H1 (cell line): ENCODE measurements around the gene GAB3. TPM values are rescaled to one million over a fixed set of nuclear protein-coding genes. Genes with fewer than 3 reads are reported as not detected.

ENCODE experiments used
- CTCF ChIA-PET: fragments of 300-600 bp; sonication (Branson Sonifier 250); formaldehyde crosslinking; loops from one replicate; lab custom pipeline; 2021; ENCODE audit not compliant: partially characterized antibody; lab: Charles Lee
- POLR2A ChIA-PET: fragments of 300-600 bp; sonication (Branson Sonifier 250); formaldehyde crosslinking; loops from one replicate; lab custom pipeline; 2021; ENCODE audit warnings: inconsistent platforms; ENCODE audit not compliant: partially characterized antibody; lab: Charles Lee
- DNase-seq, 2 experiments: peaks; one replicate each; pipeline versions ENCODE4 v3.0.0 to v3.0.0-alpha.2; 2010 to 2022; ENCODE audit warnings: low spot score in 2 of 2, low read depth in 1 of 2, mixed read lengths in 1 of 2
- FAIRE-seq: peaks from 2 replicates; lab custom pipeline; 2011; peaks lifted over from hg19 to GRCh38; lab: Jason Lieb, UNC
- H2AFZ ChIP-seq: 2 replicates; pipeline ENCODE4 v1.8.1; 2012; ENCODE audit warnings: low read length, inconsistent platforms
- H2AK5ac ChIP-seq: 2 replicates; pipeline ENCODE4 v1.6.1; 2013; ENCODE audit warnings: low read depth, low read length
- H2BK120ac ChIP-seq: replicated peaks from 2 replicates; pipeline ENCODE3; 2013; ENCODE audit warnings: low read depth, low read length, inconsistent platforms
- H2BK12ac ChIP-seq: 2 replicates; pipeline ENCODE4 v1.6.1; 2013; ENCODE audit warnings: low read depth, low read length
- H2BK15ac ChIP-seq: 2 replicates; pipeline ENCODE4 v1.6.1; 2013; ENCODE audit warnings: low read length
- H2BK20ac ChIP-seq: 2 replicates; pipeline ENCODE4 v1.6.1; 2013; ENCODE audit warnings: low read length
- H2BK5ac ChIP-seq: 2 replicates; pipeline ENCODE4 v1.6.1; 2013; ENCODE audit warnings: low read depth, low read length
- H3K14ac ChIP-seq: 2 replicates; pipeline ENCODE4 v1.6.1; 2013; ENCODE audit warnings: inconsistent platforms; ENCODE audit not compliant: insufficient read length
- H3K18ac ChIP-seq: 2 replicates; pipeline ENCODE4 v1.6.1; 2013; ENCODE audit warnings: low read length; ENCODE audit errors: extremely low read depth
- H3K23ac ChIP-seq: 2 replicates; pipeline ENCODE4 v1.6.1; 2013; ENCODE audit warnings: inconsistent platforms; ENCODE audit not compliant: insufficient read length
- H3K23me2 ChIP-seq: 2 replicates; pipeline ENCODE4 v1.6.1; 2013; ENCODE audit warnings: low read depth, low read length
- H3K27ac ChIP-seq: 2 replicates; pipeline ENCODE4 v1.6.1; 2011; ENCODE audit warnings: low read depth, low read length, inconsistent platforms
- H3K27me3 ChIP-seq, 4 experiments: replicated peaks in 1 of 4; 1 replicate in 1 of 4; 2 replicates in 3 of 4; pipeline versions ENCODE4 v1.6.1 to v1.8.1; 2011 to 2013; ENCODE audit warnings: low read length in 3 of 4, mild to moderate bottlenecking in 3 of 4, inconsistent platforms in 2 of 4, mixed read lengths in 2 of 4, moderate library complexity in 1 of 4; ENCODE audit not compliant: control insufficient read depth in 3 of 4, insufficient read depth in 3 of 4; ENCODE audit errors: extremely low read depth in 1 of 4
- H3K36me3 ChIP-seq, 4 experiments: 2 replicates each; pipeline versions ENCODE4 v1.6.1 to v1.8.1; 2011 to 2013; ENCODE audit warnings: mild to moderate bottlenecking in 4 of 4, low read length in 3 of 4, moderate library complexity in 2 of 4, control low read depth in 1 of 4, inconsistent platforms in 1 of 4; ENCODE audit not compliant: insufficient read depth in 4 of 4, control insufficient read depth in 2 of 4
- H3K4ac ChIP-seq: replicated peaks from 2 replicates; pipeline ENCODE3; 2013; ENCODE audit warnings: low read length, low read depth, mixed read lengths, inconsistent platforms; ENCODE audit not compliant: insufficient read length
- H3K4me1 ChIP-seq, 4 experiments: replicated peaks in 1 of 4; 1 replicate in 1 of 4; 2 replicates in 3 of 4; pipeline versions ENCODE4 v1.6.1 to v1.8.1; 2011 to 2013; ENCODE audit warnings: low read length in 3 of 4, inconsistent platforms in 2 of 4, mixed read lengths in 1 of 4; ENCODE audit not compliant: insufficient read depth in 4 of 4, control insufficient read depth in 3 of 4
- H3K4me2 ChIP-seq, 2 experiments: 2 replicates each; pipeline versions ENCODE4 v1.6.1 to v1.8.1; 2011 to 2013; ENCODE audit warnings: low read depth in 2 of 2, low read length in 2 of 2, control low read depth in 1 of 2, inconsistent platforms in 1 of 2, mild to moderate bottlenecking in 1 of 2; ENCODE audit not compliant: insufficient read depth in 1 of 2
- H3K4me3 ChIP-seq, 4 experiments: fragments of 200-600, 300-600 bp in 1 of 4; sonication (generic), shearing (Covaris generic), sonication (Bioruptor Twin) in 1 of 4; 2 replicates each; pipeline versions ENCODE4 v1.5.1 to v1.8.1; 2011 to 2016; ENCODE audit warnings: low read length in 4 of 4, low read depth in 3 of 4, control low read depth in 2 of 4, inconsistent platforms in 2 of 4, mild to moderate bottlenecking in 2 of 4, mixed read lengths in 1 of 4, moderate library complexity in 1 of 4; ENCODE audit not compliant: insufficient read depth in 2 of 4; ENCODE audit errors: extremely low read depth in 1 of 4
- H3K56ac ChIP-seq: replicated peaks from 2 replicates; pipeline ENCODE3; 2013; ENCODE audit warnings: low read depth, mild to moderate bottlenecking, mixed read lengths, low read length, inconsistent platforms; ENCODE audit not compliant: insufficient read length
- H3K79me1 ChIP-seq: 2 replicates; pipeline ENCODE4 v1.6.1; 2013; ENCODE audit warnings: low read depth, low read length, control low read depth
- H3K79me2 ChIP-seq, 2 experiments: 2 replicates each; pipeline versions ENCODE4 v1.6.1 to v1.8.1; 2012 to 2013; ENCODE audit warnings: low read length in 2 of 2, mild to moderate bottlenecking in 2 of 2, inconsistent platforms in 1 of 2; ENCODE audit not compliant: insufficient read depth in 2 of 2, control insufficient read depth in 1 of 2
- H3K9ac ChIP-seq, 4 experiments: replicated peaks in 1 of 4; 1 replicate in 1 of 4; 2 replicates in 3 of 4; pipeline versions ENCODE4 v1.6.1 to v1.8.1; 2011 to 2013; ENCODE audit warnings: low read depth in 3 of 4, low read length in 3 of 4, control low read depth in 2 of 4, mild to moderate bottlenecking in 2 of 4, moderate library complexity in 2 of 4, inconsistent platforms in 1 of 4; ENCODE audit errors: extremely low read depth in 1 of 4
- H3K9me3 ChIP-seq, 2 experiments: 2 replicates each; pipeline versions ENCODE4 v1.6.1 to v1.8.1; 2012 to 2013; ENCODE audit warnings: mild to moderate bottlenecking in 2 of 2, moderate library complexity in 2 of 2, control low read depth in 1 of 2, inconsistent platforms in 1 of 2, low read depth in 1 of 2, low read length in 1 of 2, mixed read lengths in 1 of 2; ENCODE audit not compliant: insufficient read depth in 2 of 2
- H4K20me1 ChIP-seq, 2 experiments: replicated peaks in 1 of 2; 2 replicates each; pipeline versions ENCODE3 to v1.8.1; 2011 to 2013; ENCODE audit warnings: inconsistent platforms in 2 of 2, low read length in 2 of 2, mild to moderate bottlenecking in 1 of 2; ENCODE audit not compliant: insufficient read depth in 2 of 2, control insufficient read depth in 1 of 2
- H4K5ac ChIP-seq: 2 replicates; pipeline ENCODE4 v1.6.1; 2013; ENCODE audit warnings: low read length, low read depth, mixed read lengths, inconsistent platforms; ENCODE audit not compliant: insufficient read length
- H4K8ac ChIP-seq: 2 replicates; pipeline ENCODE4 v1.8.0; 2013; ENCODE audit warnings: mild to moderate bottlenecking, moderate library complexity, low read length, inconsistent platforms; ENCODE audit not compliant: insufficient read depth; ENCODE audit errors: extremely low read depth
- H4K91ac ChIP-seq: replicated peaks from 2 replicates; pipeline ENCODE3; 2013; ENCODE audit warnings: low read length, mixed read lengths, inconsistent platforms; ENCODE audit not compliant: insufficient read length
- BACH1 ChIP-seq: IDR thresholded peaks from 2 replicates; pipeline ENCODE4 v1.6.1; 2012; ENCODE audit warnings: low read length, improper control_type of control experiment
- CEBPB ChIP-seq: IDR thresholded peaks from 2 replicates; pipeline ENCODE4 v1.6.1; 2012; ENCODE audit warnings: low read depth, low read length
- CHD1 ChIP-seq: IDR thresholded peaks from 2 replicates; pipeline ENCODE4 v1.6.1; 2012; ENCODE audit warnings: low read depth, low read length, improper control_type of control experiment
- EZH2 ChIP-seq: fragments of 200-600 bp; sonication (generic); IDR thresholded peaks from 2 replicates; pipeline ENCODE4 v1.7.1; 2012; ENCODE audit warnings: low read depth, mild to moderate bottlenecking, moderate library complexity, low read length, inconsistent platforms; ENCODE audit not compliant: severe bottlenecking
- FOSL1 ChIP-seq: IDR thresholded peaks from 2 replicates; pipeline ENCODE4 v1.6.1; 2011; ENCODE audit warnings: mild to moderate bottlenecking, low read depth, low read length, moderate library complexity; ENCODE audit not compliant: insufficient read depth
- RBBP5 ChIP-seq: IDR thresholded peaks from 2 replicates; pipeline ENCODE4 v1.7.1; 2012; ENCODE audit warnings: low read depth, mild to moderate bottlenecking, inconsistent platforms, low read length, moderate library complexity, borderline replicate concordance
- SIX5 ChIP-seq: IDR thresholded peaks from 2 replicates; pipeline ENCODE4 v1.6.1; 2011; ENCODE audit warnings: mild to moderate bottlenecking, low read depth, low read length
- SP1 ChIP-seq: IDR thresholded peaks from 2 replicates; pipeline ENCODE4 v1.6.1; 2011; ENCODE audit warnings: low read depth, low read length
- SP2 ChIP-seq: IDR thresholded peaks from 2 replicates; pipeline ENCODE4 v1.6.1; 2012; ENCODE audit warnings: mild to moderate bottlenecking, low read length, inconsistent platforms
- SP4 ChIP-seq: IDR thresholded peaks from 2 replicates; pipeline ENCODE4 v1.6.1; 2012; ENCODE audit warnings: low read length, inconsistent platforms
- TAF1 ChIP-seq: IDR thresholded peaks from 2 replicates; pipeline ENCODE4 v1.6.1; 2011; ENCODE audit warnings: mild to moderate bottlenecking, low read depth, low read length
- TCF12 ChIP-seq: IDR thresholded peaks from 2 replicates; pipeline ENCODE4 v1.6.1; 2011; ENCODE audit warnings: low read depth, mild to moderate bottlenecking, low read length
- TEAD4 ChIP-seq: IDR thresholded peaks from 2 replicates; pipeline ENCODE4 v1.6.1; 2012; ENCODE audit warnings: low read depth, low read length, inconsistent platforms, mixed read lengths
- YY1 ChIP-seq: IDR thresholded peaks from 2 replicates; pipeline ENCODE4 v1.6.1; 2011; ENCODE audit warnings: low read depth, mild to moderate bottlenecking, low read length
- WGBS, 2 experiments: shearing (Covaris generic) in 1 of 2; methylation state at CpG; one replicate each; pipeline versions ENCODE4 v1.1.6 to v1.1.7; 2013 to 2015; ENCODE audit warnings: low lambda C conversion rate in 2 of 2, mixed read lengths in 2 of 2, inconsistent platforms in 1 of 2, low coverage in 1 of 2, missing lambda C conversion rate in 1 of 2; ENCODE audit not compliant: insufficient replicate concordance in 2 of 2, insufficient coverage in 1 of 2, insufficient read length in 1 of 2; ENCODE audit errors: extremely low coverage in 1 of 2, missing lambda C conversion rate in 1 of 2; 5-methylcytosine and 5-hydroxymethylcytosine counted together
- polyA plus RNA-seq, 7 experiments: library from polyadenylated mRNA; depleted of rRNA in 3 of 7; stranded (reverse) in 5 of 7; unstranded in 2 of 7; fragments of >200 nt in 5 of 7; fragments of 200-250 nt in 2 of 7; gene quantifications; 1 replicate in 5 of 7; 2 replicates in 1 of 7; 4 replicates in 1 of 7; pipeline versions ENCODE4 v1.2.1 to v1.2.3, GENCODE V29; 2011 to 2013; ENCODE audit warnings: missing spikeins in 2 of 7, mixed read lengths in 2 of 7
- total RNA-seq: library from RNA; stranded (reverse); fragmentation: NEBNext Ultra II Directional; extraction: Animal tissue kit (Norgen Biotek cat#: 25700); gene quantifications from 2 replicates; pipeline ENCODE4 v1.2.1, GENCODE V29; 2021
- TF ChIP-seq, protein P1 (sequence below): IDR thresholded peaks from 2 replicates; pipeline ENCODE4 v1.6.1; 2012; ENCODE audit warnings: inconsistent platforms

GAB3 gene
- total and polyA plus RNA-seq, 2 of the 8 experiments (the other 6 are each of a cell fraction or from before 2014, with no cell fraction given): 0.48 to 1.2 TPM

DNA sequence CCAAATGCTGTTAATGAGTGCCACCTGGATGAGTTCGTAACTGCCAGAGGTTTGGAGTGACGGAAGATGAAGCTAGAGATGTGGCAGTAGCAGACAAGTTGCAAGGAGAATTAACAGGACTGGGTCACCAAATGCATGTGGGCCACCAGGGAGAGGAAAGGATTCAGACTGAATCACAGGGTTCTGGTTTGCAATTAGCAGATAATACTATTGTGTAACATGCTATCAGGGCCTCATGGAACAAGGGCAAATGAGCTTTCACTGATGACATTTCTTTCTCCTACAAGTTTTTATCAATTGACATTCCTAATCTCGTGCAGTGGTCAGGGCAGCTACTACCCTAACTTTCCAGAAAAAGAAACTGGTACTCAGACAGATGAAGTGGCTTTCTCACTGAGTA lies 21.4 kb downstream of the GAB3 start:
- Histone ChIP-seq H2BK5ac (no peak overlapping the region), H2BK20ac (no peak overlapping the region), H2BK12ac (no peak overlapping the region), H4K8ac (no peak overlapping the region), H3K18ac (no peak overlapping the region), H3K27ac (no peak overlapping the region), H3K9me3 (no peaks in the 10 kb centered on the region), H3K9ac (no peak overlapping the region), H2AK5ac (no peak overlapping the region), H3K14ac (no peak overlapping the region), H4K20me1 (no peaks in the 10 kb centered on the region), H4K5ac (no peak overlapping the region), H3K23ac (no peak overlapping the region), H2BK120ac (no peak overlapping the region), H3K27me3 (no peaks in the 10 kb centered on the region), H4K91ac (no peak overlapping the region), H3K4ac (no peak overlapping the region), H3K56ac (no peak overlapping the region), H3K79me1 (no peaks in the 10 kb centered on the region), H3K36me3 (no peaks in the 10 kb centered on the region), H2BK15ac (no peak overlapping the region), H3K4me1 (no peaks in the 10 kb centered on the region), H3K4me2 (no peak overlapping the region), H3K23me2 (no peaks in the 10 kb centered on the region), H2AFZ (no peak overlapping the region), H3K4me3 (no peak overlapping the region), H3K79me2 (no peaks in the 10 kb centered on the region)
- FAIRE-seq (no peak), DNase-seq (no peak)
- TF ChIP-seq, protein P1, sequence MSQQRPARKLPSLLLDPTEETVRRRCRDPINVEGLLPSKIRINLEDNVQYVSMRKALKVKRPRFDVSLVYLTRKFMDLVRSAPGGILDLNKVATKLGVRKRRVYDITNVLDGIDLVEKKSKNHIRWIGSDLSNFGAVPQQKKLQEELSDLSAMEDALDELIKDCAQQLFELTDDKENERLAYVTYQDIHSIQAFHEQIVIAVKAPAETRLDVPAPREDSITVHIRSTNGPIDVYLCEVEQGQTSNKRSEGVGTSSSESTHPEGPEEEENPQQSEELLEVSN: no peak
- TF ChIP-seq YY1: no peak
- TF ChIP-seq SIX5: no peak
- no peak for TF ChIP-seq BACH1
- no peak for TF ChIP-seq SP2
- TF ChIP-seq RBBP5: no peak
- no peak for TF ChIP-seq TEAD4
- TF ChIP-seq EZH2: no peak
- TF ChIP-seq CHD1: no peak
- no peak for TF ChIP-seq SP1
- no peak for TF ChIP-seq FOSL1
- TF ChIP-seq TAF1: no peak
- TF ChIP-seq TCF12: no peak
- TF ChIP-seq CEBPB: no peak
- no peak for TF ChIP-seq SP4
- POLR2A ChIA-PET: no interaction called here
- CTCF ChIA-PET: interaction anchor here (1.0 to 1.6 kb wide), 3 partner anchors 13 to 19 kb away, joined by 4 to 7 read pairs (median 6); no protein-coding TSS in a partner anchor
- WGBS, 2 experiments: 90% methylated on average over 3 of the region's 3 CpGs; no CpG with 5 or more reads in 1 of the 2 experiments
